NCI-H446 (cell line): ENCODE results near the gene TMIE.

ENCODE experiments used
- DNase-seq, 2 experiments: peaks; one replicate each; lab custom pipeline; 2025; lab: John Stamatoyannopoulos, UW

TMIE gene

GRCh38 chr3:46669191-46669999, 31.8 kb upstream of the TMIE start:
- no peak for DNase-seq

GRCh38 chr3:46670000-46670890, 30.9 kb upstream of the TMIE start:
- no peak for DNase-seq

- DNase-seq, result no peak
Measured at GRCh38 chr3:46670891-46671427, 30.2 kb upstream of the TMIE start.

GRCh38 chr3:46671541-46672348, 29.4 kb upstream of the TMIE start:
- no peak for DNase-seq

GRCh38 chr3:46672349-46672695, 28.9 kb upstream of the TMIE start:
- no peak for DNase-seq

- no peak for DNase-seq
Measured at GRCh38 chr3:46673151-46674030, 27.8 kb upstream of the TMIE start.

- DNase-seq, result no peak
Measured at GRCh38 chr3:46674031-46674845, 27.0 kb upstream of the TMIE start.

GRCh38 chr3:46675426-46675825, 25.8 kb upstream of the TMIE start:
- no peak for DNase-seq

- DNase-seq, result no peak
Measured at GRCh38 chr3:46675843-46676567, 25.2 kb upstream of the TMIE start.

GRCh38 chr3:46676601-46677410, 24.4 kb upstream of the TMIE start:
- DNase-seq, result no peak

- no peak for DNase-seq
Measured at GRCh38 chr3:46677411-46677726, 23.8 kb upstream of the TMIE start.

- DNase-seq, result no peak
Measured at GRCh38 chr3:46678280-46678679, 22.9 kb upstream of the TMIE start.

GRCh38 chr3:46679681-46680080, 21.5 kb upstream of the TMIE start:
- no peak for DNase-seq

- DNase-seq, result no peak
Measured at GRCh38 chr3:46680298-46680826, 20.8 kb upstream of the TMIE start.

- no peak for DNase-seq
Measured at GRCh38 chr3:46681387-46681786, 19.8 kb upstream of the TMIE start.

- DNase-seq, result no peak
Measured at GRCh38 chr3:46681856-46682540, 19.2 kb upstream of the TMIE start.

GRCh38 chr3:46682974-46683373, 18.2 kb upstream of the TMIE start:
- DNase-seq, result no peak

GRCh38 chr3:46684891-46685290, 16.3 kb upstream of the TMIE start:
- no peak for DNase-seq
